ENCODE measurements around the gene SLC38A6.

- TF ChIP-seq CTCF (IDR thresholded peaks at IDR 0.05): no peak
- TF ChIP-seq POLR2A (IDR thresholded peaks at IDR 0.05): no peak
Observed at GRCh38 chr14:61034416-61035120, 53.5 kb downstream of the SLC38A6 start.
